Measurements from ENCODE around the gene MTMR2.

MTMR2 gene

GRCh38 chr11:95918720-95919119 lies 5.2 kb downstream of the MTMR2 start:
- DNase-seq (ENCODE audit: low read depth in 2 of 2, low spot score in 1 of 2) = no peak

GRCh38 chr11:95918056-95918455 lies 5.9 kb downstream of the MTMR2 start:
- no peak for DNase-seq (ENCODE audit: low read depth in 2 of 2, low spot score in 1 of 2)

- DNase-seq (ENCODE audit: low read depth in 2 of 2, low spot score in 1 of 2) = no peak
Observed at GRCh38 chr11:95917193-95918036, 6.5 kb downstream of the MTMR2 start.

- no peak for DNase-seq (ENCODE audit: low read depth in 2 of 2, low spot score in 1 of 2)
Observed at GRCh38 chr11:95916049-95916448, 7.9 kb downstream of the MTMR2 start.

- no peak for DNase-seq (ENCODE audit: low read depth in 2 of 2, low spot score in 1 of 2)
Observed at GRCh38 chr11:95915051-95915450, 8.9 kb downstream of the MTMR2 start.

- DNase-seq (ENCODE audit: low read depth in 2 of 2, low spot score in 1 of 2) = no peak
Observed at GRCh38 chr11:95913830-95914615, 9.9 kb downstream of the MTMR2 start.

- no peak for DNase-seq (ENCODE audit: low read depth in 2 of 2, low spot score in 1 of 2)
Observed at GRCh38 chr11:95912902-95913560, 10.9 kb downstream of the MTMR2 start.

GRCh38 chr11:95911369-95911759 lies 12.5 kb downstream of the MTMR2 start:
- no peak for DNase-seq (ENCODE audit: low read depth in 2 of 2, low spot score in 1 of 2)

GRCh38 chr11:95910638-95911368 lies 13.1 kb downstream of the MTMR2 start:
- no peak for DNase-seq (ENCODE audit: low read depth in 2 of 2, low spot score in 1 of 2)

- DNase-seq (ENCODE audit: low read depth in 2 of 2, low spot score in 1 of 2) = no peak
Observed at GRCh38 chr11:95908826-95909225, 15.1 kb downstream of the MTMR2 start.

- DNase-seq (ENCODE audit: low read depth in 2 of 2, low spot score in 1 of 2) = no peak
Observed at GRCh38 chr11:95907476-95907875, 16.4 kb downstream of the MTMR2 start.

- DNase-seq (ENCODE audit: low read depth in 2 of 2, low spot score in 1 of 2) = no peak
Observed at GRCh38 chr11:95904009-95904650, 19.8 kb downstream of the MTMR2 start.

- no peak for DNase-seq (ENCODE audit: low read depth in 2 of 2, low spot score in 1 of 2)
Observed at GRCh38 chr11:95898782-95899181, 25.1 kb downstream of the MTMR2 start.

- DNase-seq (ENCODE audit: low read depth in 2 of 2, low spot score in 1 of 2) = no peak
Observed at GRCh38 chr11:95897731-95898130, 26.2 kb downstream of the MTMR2 start.

- DNase-seq (ENCODE audit: low read depth in 2 of 2, low spot score in 1 of 2) = no peak
Observed at GRCh38 chr11:95895815-95896214, 28.1 kb downstream of the MTMR2 start.

GRCh38 chr11:95892892-95893570 lies 30.9 kb downstream of the MTMR2 start:
- no peak for DNase-seq (ENCODE audit: low read depth in 2 of 2, low spot score in 1 of 2)

GRCh38 chr11:95892492-95892891 lies 31.4 kb downstream of the MTMR2 start:
- no peak for DNase-seq (ENCODE audit: low read depth in 2 of 2, low spot score in 1 of 2)

- DNase-seq (ENCODE audit: low read depth in 2 of 2, low spot score in 1 of 2) = no peak
Observed at GRCh38 chr11:95891423-95892170, 32.3 kb downstream of the MTMR2 start.

- DNase-seq (ENCODE audit: low read depth in 2 of 2, low spot score in 1 of 2) = no peak
Observed at GRCh38 chr11:95888852-95889251, 35.1 kb downstream of the MTMR2 start.

All from stimulated activated CD8-positive, alpha-beta memory T cell treated with anti-CD3 and anti-CD28 coated beads, Interleukin-4, amount 100 ng/mL, for 1 hour (primary cell).